HCT116 (cell line): ENCODE results near the gene PITRM1. TPM values are rescaled to one million over a fixed set of nuclear protein-coding genes. Genes with fewer than 3 reads are reported as not detected.

Experiments used
- ATAC-seq: fragments of 200-7000 bp; cut with Tn5 transposase; 2 replicates; pipeline ENCODE4 v1.9.1; 2020; ENCODE audit warnings: mild to moderate bottlenecking, moderate library complexity
- BruUV-seq: library from RNA; stranded (reverse); fragments of 400-500 nt; replicated peaks from 2 replicates; lab custom pipeline; 2021; lab: Mats Ljungman, UMichigan
- CTCF ChIA-PET: fragments of 300-600 bp; sonication (Branson Sonifier 250); formaldehyde crosslinking; loops from one replicate; lab custom pipeline; 2021; ENCODE audit warnings: antibody characterized with exemption; lab: Charles Lee
- POLR2A ChIA-PET: fragments of 300-600, 350-600 bp; sonication (Branson Sonifier 250); formaldehyde crosslinking; loops from one replicate; lab custom pipeline; 2021; ENCODE audit warnings: antibody characterized with exemption; lab: Charles Lee
- RAD21 ChIA-PET, 2 experiments: fragments of 300-600 bp; sonication (Branson Sonifier 250); formaldehyde crosslinking; loops; one replicate each; lab custom pipeline; 2023; ENCODE audit warnings: low total read pairs in 2 of 2; ENCODE audit not compliant: uncharacterized antibody in 2 of 2, unreplicated experiment in 2 of 2, low non-redundant PET in 1 of 2; lab: Charles Lee
- DNase-seq: peaks from one replicate; pipeline ENCODE4 v3.0.0-alpha.2; 2010; ENCODE audit warnings: low read depth, low spot score
- H2AFZ ChIP-seq: fragments of 200-600 bp; shearing (Covaris generic), sonication (generic); 2 replicates; pipeline ENCODE4 v1.6.1; 2017; ENCODE audit warnings: low read depth, mixed run types, mixed read lengths, antibody characterized with exemption, low read length; ENCODE audit not compliant: poor library complexity, severe bottlenecking
- H3K27ac ChIP-seq: 2 replicates; pipeline ENCODE4 v1.5.1; 2012; ENCODE audit warnings: low read depth, low read length
- H3K27me3 ChIP-seq: fragments of 200-600 bp; sonication (generic); 2 replicates; pipeline ENCODE4 v1.6.1; 2016; ENCODE audit warnings: mixed run types, low read length, mixed read lengths; ENCODE audit not compliant: insufficient read depth
- H3K36me3 ChIP-seq, 2 experiments: fragments of 200-500 bp in 1 of 2; fragments of 200-600 bp in 1 of 2; sonication (Bioruptor generic) in 1 of 2; sonication (generic) in 1 of 2; 2 replicates each; pipeline versions ENCODE4 v1.5.1 to v1.6.1; 2014 to 2016; ENCODE audit warnings: low read length in 2 of 2, inconsistent platforms in 1 of 2, mixed read lengths in 1 of 2, mixed run types in 1 of 2; ENCODE audit not compliant: insufficient read depth in 2 of 2, control insufficient read depth in 1 of 2
- H3K4me1 ChIP-seq, 2 experiments: fragments of 200-600 bp in 1 of 2; sonication (generic) in 1 of 2; 2 replicates each; pipeline versions ENCODE4 v1.5.1 to v1.6.1; 2012 to 2017; ENCODE audit warnings: low read length in 2 of 2, inconsistent platforms in 1 of 2, mild to moderate bottlenecking in 1 of 2, mixed read lengths in 1 of 2, mixed run types in 1 of 2, moderate library complexity in 1 of 2; ENCODE audit not compliant: insufficient read depth in 2 of 2, control insufficient read depth in 1 of 2
- H3K4me2 ChIP-seq: fragments of 200-600 bp; sonication (generic); 2 replicates; pipeline ENCODE4 v1.6.1; 2017; ENCODE audit warnings: mixed run types, low read length, mixed read lengths
- H3K4me3 ChIP-seq, 2 experiments: fragments of 200-600 bp in 1 of 2; sonication (generic) in 1 of 2; replicated peaks in 1 of 2; 2 replicates each; pipeline ENCODE4 v1.5.1; 2011 to 2016; ENCODE audit warnings: low read length in 2 of 2, control low read depth in 1 of 2, low read depth in 1 of 2, mild to moderate bottlenecking in 1 of 2, mixed read lengths in 1 of 2, mixed run types in 1 of 2
- H3K79me2 ChIP-seq: fragments of 200-600 bp; sonication (generic); 2 replicates; pipeline ENCODE4 v1.6.1; 2017; ENCODE audit warnings: mild to moderate bottlenecking, mixed run types, low read length, moderate library complexity, mixed read lengths; ENCODE audit not compliant: insufficient read depth
- H3K9ac ChIP-seq: fragments of 200-600 bp; sonication (generic); 2 replicates; pipeline ENCODE4 v1.6.1; 2016; ENCODE audit warnings: low read length, mixed read lengths
- H3K9me2 ChIP-seq: fragments of 200-600 bp; sonication (generic), shearing (Covaris generic); 2 replicates; pipeline ENCODE4 v1.6.1; 2017; ENCODE audit warnings: mixed run types, mild to moderate bottlenecking, moderate library complexity; ENCODE audit not compliant: insufficient read depth
- H3K9me3 ChIP-seq, 2 experiments: fragments of 200-500 bp in 1 of 2; fragments of 200-600 bp in 1 of 2; sonication (Bioruptor generic) in 1 of 2; sonication (generic) in 1 of 2; 2 replicates each; pipeline ENCODE4 v1.6.1; 2014 to 2017; ENCODE audit warnings: low read length in 2 of 2, mixed read lengths in 2 of 2, inconsistent platforms in 1 of 2, low read depth in 1 of 2, mild to moderate bottlenecking in 1 of 2, mixed run types in 1 of 2, moderate library complexity in 1 of 2; ENCODE audit not compliant: control insufficient read depth in 1 of 2, insufficient read depth in 1 of 2
- H4K20me1 ChIP-seq: fragments of 200-600 bp; sonication (generic), shearing (Covaris generic); 2 replicates; pipeline ENCODE4 v1.6.1; 2017; ENCODE audit warnings: mixed run types, mild to moderate bottlenecking, moderate library complexity; ENCODE audit not compliant: insufficient read depth
- CBX3 ChIP-seq: IDR thresholded peaks from 2 replicates; pipeline ENCODE4 v1.6.1; 2012; ENCODE audit warnings: low read depth
- CEBPB ChIP-seq: IDR thresholded peaks from 2 replicates; pipeline ENCODE4 v1.6.1; 2012; ENCODE audit warnings: low read depth
- ELF1 ChIP-seq: IDR thresholded peaks from 2 replicates; pipeline ENCODE4 v1.6.1; 2012; ENCODE audit warnings: low read depth, borderline replicate concordance
- EZH2 ChIP-seq: fragments of 200-600 bp; sonication (generic); IDR thresholded peaks from 2 replicates; pipeline ENCODE4 v1.6.1; 2017; ENCODE audit warnings: antibody characterized with exemption, mixed run types
- EZH2phosphoT487 ChIP-seq: fragments of 200-600 bp; IDR thresholded peaks from 2 replicates; pipeline ENCODE4 v1.6.1; 2018; ENCODE audit warnings: antibody characterized with exemption, borderline replicate concordance
- FOSL1 ChIP-seq: IDR thresholded peaks from 2 replicates; pipeline ENCODE4 v1.6.1; 2012; ENCODE audit warnings: low read depth
- POLR2A ChIP-seq: IDR thresholded peaks from 2 replicates; pipeline ENCODE4 v1.7.0; 2011; ENCODE audit warnings: borderline replicate concordance; ENCODE audit not compliant: insufficient read depth, insufficient read length; ENCODE audit errors: extremely low read depth
- POLR2AphosphoS5 ChIP-seq: IDR thresholded peaks from 2 replicates; pipeline ENCODE4 v1.6.1; 2011; ENCODE audit warnings: mild to moderate bottlenecking, low read depth, low read length, moderate library complexity
- RAD21 ChIP-seq: IDR thresholded peaks from 2 replicates; pipeline ENCODE4 v1.6.1; 2012; ENCODE audit warnings: low read depth, mild to moderate bottlenecking
- SP1 ChIP-seq: IDR thresholded peaks from 2 replicates; pipeline ENCODE4 v1.6.1; 2012; ENCODE audit warnings: low read depth
- SRF ChIP-seq: IDR thresholded peaks from 2 replicates; pipeline ENCODE4 v1.6.1; 2012; ENCODE audit warnings: low read depth
- YY1 ChIP-seq: IDR thresholded peaks from 2 replicates; pipeline ENCODE4 v1.6.1; 2011; ENCODE audit warnings: low read length, low read depth, moderate library complexity, mild to moderate bottlenecking; ENCODE audit not compliant: insufficient replicate concordance; ENCODE audit errors: extremely low read depth
- ZFX ChIP-seq: fragments of 450-650 bp; IDR thresholded peaks from 2 replicates; pipeline ENCODE4 v1.6.1; 2017
- intact Hi-C: fragments of 100-400 bp; cut with micrococcal nuclease; formaldehyde crosslinking; loops from 2 replicates; pipeline ENCODE4 v1.10.0; 2022
- total RNA-seq: library from RNA; stranded (reverse); gene quantifications from one replicate; pipeline ENCODE4 v1.2.1, GENCODE V29; 2021; ENCODE audit not compliant: unreplicated experiment
- TF ChIP-seq, protein P1 (sequence below): IDR thresholded peaks from 2 replicates; pipeline ENCODE4 v1.6.1; 2012
- TF ChIP-seq, protein P2 (sequence below): IDR thresholded peaks from 2 replicates; pipeline ENCODE4 v1.6.1; 2011; ENCODE audit warnings: mild to moderate bottlenecking, low read length, moderate library complexity; ENCODE audit not compliant: insufficient replicate concordance; ENCODE audit errors: extremely low read depth

PITRM1 gene
- total RNA-seq, 1 experiment from 2014 or later, result 59.5 TPM

DNA sequence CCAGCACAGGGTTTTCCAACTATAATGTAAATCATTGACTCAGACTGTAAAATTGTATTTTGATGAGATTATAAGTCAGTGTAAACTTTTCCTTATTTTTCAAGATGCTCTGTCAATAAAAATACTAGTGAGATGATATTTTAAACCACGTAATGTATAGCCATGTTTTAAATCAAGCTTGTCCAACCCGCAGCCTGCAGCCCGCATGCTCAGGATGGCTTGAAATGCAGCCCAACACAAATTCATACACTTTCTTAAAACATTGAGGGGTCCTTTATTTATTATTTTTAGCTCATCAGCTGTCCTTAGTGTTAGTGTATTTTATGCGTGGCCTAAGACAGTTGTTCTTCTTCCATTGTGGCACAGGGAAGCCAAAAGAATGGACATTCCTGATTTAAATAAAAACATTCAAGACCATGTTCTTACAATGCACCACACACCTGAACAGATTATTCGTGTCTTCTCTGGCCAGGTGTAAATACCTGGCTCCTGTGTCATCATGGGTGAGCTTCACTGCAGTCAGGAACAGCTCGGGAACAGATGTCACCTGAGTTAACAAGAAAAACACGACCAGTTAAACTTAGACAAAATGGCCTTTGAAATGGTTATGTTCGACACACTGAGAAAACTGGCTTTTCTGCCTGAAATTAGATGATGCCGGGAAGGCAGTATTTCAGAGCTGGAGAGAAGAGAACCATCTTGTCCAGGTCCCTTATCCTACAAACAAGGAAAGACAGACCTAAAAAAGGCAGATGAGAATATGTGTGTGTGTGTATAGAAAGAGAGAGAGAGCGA lies 5.9 kb downstream of the PITRM1 start:
- peaks cover 22% of the 10 kb centered on the region for H3K79me2 ChIP-seq
- H3K27me3 ChIP-seq, result no peaks in the 10 kb centered on the region
- TF ChIP-seq CEBPB (no peak), YY1 (no peak), EZH2 (no peak), ELF1 (no peak), SRF (no peak), RAD21 (no peak), FOSL1 (no peak), SP1 (no peak), EZH2phosphoT487 (no peak), CBX3 (no peak), ZFX (no peak), POLR2AphosphoS5 (no peak), POLR2A (no peak)
- TF ChIP-seq, protein P1, sequence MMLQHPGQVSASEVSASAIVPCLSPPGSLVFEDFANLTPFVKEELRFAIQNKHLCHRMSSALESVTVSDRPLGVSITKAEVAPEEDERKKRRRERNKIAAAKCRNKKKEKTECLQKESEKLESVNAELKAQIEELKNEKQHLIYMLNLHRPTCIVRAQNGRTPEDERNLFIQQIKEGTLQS, result no peak
- TF ChIP-seq, protein P2, sequence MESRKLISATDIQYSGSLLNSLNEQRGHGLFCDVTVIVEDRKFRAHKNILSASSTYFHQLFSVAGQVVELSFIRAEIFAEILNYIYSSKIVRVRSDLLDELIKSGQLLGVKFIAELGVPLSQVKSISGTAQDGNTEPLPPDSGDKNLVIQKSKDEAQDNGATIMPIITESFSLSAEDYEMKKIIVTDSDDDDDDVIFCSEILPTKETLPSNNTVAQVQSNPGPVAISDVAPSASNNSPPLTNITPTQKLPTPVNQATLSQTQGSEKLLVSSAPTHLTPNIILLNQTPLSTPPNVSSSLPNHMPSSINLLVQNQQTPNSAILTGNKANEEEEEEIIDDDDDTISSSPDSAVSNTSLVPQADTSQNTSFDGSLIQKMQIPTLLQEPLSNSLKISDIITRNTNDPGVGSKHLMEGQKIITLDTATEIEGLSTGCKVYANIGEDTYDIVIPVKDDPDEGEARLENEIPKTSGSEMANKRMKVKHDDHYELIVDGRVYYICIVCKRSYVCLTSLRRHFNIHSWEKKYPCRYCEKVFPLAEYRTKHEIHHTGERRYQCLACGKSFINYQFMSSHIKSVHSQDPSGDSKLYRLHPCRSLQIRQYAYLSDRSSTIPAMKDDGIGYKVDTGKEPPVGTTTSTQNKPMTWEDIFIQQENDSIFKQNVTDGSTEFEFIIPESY, result no peak
- no peak overlapping the region for H3K27ac ChIP-seq
- H3K36me3 ChIP-seq, result peaks cover 32 to 62% of the 10 kb centered on the region in 2 experiments
- H3K4me2 ChIP-seq, result no peak overlapping the region
- no peak overlapping the region for H3K4me3 ChIP-seq
- no peak overlapping the region for H2AFZ ChIP-seq
- H3K4me1 ChIP-seq, result peaks cover 0 to 12% of the 10 kb centered on the region in 2 experiments; a peak in 2 of 4 replicates
- intact Hi-C loops, result no loop called here
- no peaks in the 10 kb centered on the region for H3K9me2 ChIP-seq
- no peaks in the 10 kb centered on the region for H3K9me3 ChIP-seq
- CTCF ChIA-PET, result no interaction called here
- DNase-seq, result no peak
- POLR2A ChIA-PET, result no interaction called here
- RAD21 ChIA-PET, result no interaction called here
- H3K9ac ChIP-seq, result no peak overlapping the region
- no peaks in the 10 kb centered on the region for H4K20me1 ChIP-seq
- BruUV-seq, result no TSS peak
- ATAC-seq, result no peak
